Neuronal stem cell (in vitro differentiated cells): ENCODE measurements around the gene LKAAEAR1.
A peak's percentile ranks its signal among the peaks of the same experiment; 100 is the strongest.

Source experiments
- DNase-seq: peaks from one replicate; pipeline ENCODE4 v3.0.0-alpha.2; 2013; ENCODE audit warnings: low spot score
- H2AFZ ChIP-seq: one replicate; pipeline ENCODE4 v1.6.1; 2013; ENCODE audit warnings: mild to moderate bottlenecking, low read length, inconsistent platforms
- H2AK5ac ChIP-seq: 2 replicates; pipeline ENCODE4 v1.6.1; 2013; ENCODE audit warnings: low read depth, mild to moderate bottlenecking, inconsistent platforms, low read length, moderate library complexity, mixed read lengths
- H2BK120ac ChIP-seq: 2 replicates; pipeline ENCODE4 v1.6.1; 2013; ENCODE audit warnings: low read depth, mild to moderate bottlenecking, inconsistent platforms, low read length, moderate library complexity, mixed read lengths
- H2BK12ac ChIP-seq: one replicate; pipeline ENCODE4 v1.6.1; 2013; ENCODE audit warnings: low read length, inconsistent platforms
- H2BK15ac ChIP-seq: 2 replicates; pipeline ENCODE4 v1.6.1; 2013; ENCODE audit warnings: mild to moderate bottlenecking, low read length, inconsistent platforms, mixed read lengths
- H2BK5ac ChIP-seq: one replicate; pipeline ENCODE4 v1.6.1; 2013; ENCODE audit warnings: inconsistent platforms, mild to moderate bottlenecking, low read length, moderate library complexity
- H3K14ac ChIP-seq: one replicate; pipeline ENCODE4 v1.6.1; 2013; ENCODE audit warnings: low read length, inconsistent platforms
- H3K18ac ChIP-seq: 2 replicates; pipeline ENCODE4 v1.6.1; 2013; ENCODE audit warnings: low read length, inconsistent platforms
- H3K23ac ChIP-seq: 2 replicates; pipeline ENCODE4 v1.6.1; 2013; ENCODE audit warnings: low read depth, mild to moderate bottlenecking, mixed read lengths, low read length, inconsistent platforms; ENCODE audit not compliant: poor library complexity
- H3K27ac ChIP-seq: replicated peaks from 3 replicates; pipeline ENCODE4 v1.5.1; 2013; ENCODE audit warnings: low read length, inconsistent platforms
- H3K27me3 ChIP-seq, 3 experiments: 2 replicates each; pipeline ENCODE4 v1.6.1; 2013; ENCODE audit warnings: low read length in 3 of 3, mild to moderate bottlenecking in 2 of 3, inconsistent platforms in 1 of 3, low read depth in 1 of 3, mixed read lengths in 1 of 3, moderate library complexity in 1 of 3; ENCODE audit not compliant: control insufficient read depth in 3 of 3, insufficient read depth in 3 of 3
- H3K36me3 ChIP-seq, 2 donors: replicated peaks in 1 of 2; 2 replicates each; pipeline ENCODE4 v1.6.1; 2013; ENCODE audit warnings: low read length in 2 of 2; ENCODE audit not compliant: control insufficient read depth in 2 of 2, insufficient read depth in 2 of 2
- H3K4ac ChIP-seq: 2 replicates; pipeline ENCODE4 v1.6.1; 2013; ENCODE audit warnings: inconsistent platforms, mild to moderate bottlenecking, low read length, moderate library complexity
- H3K4me1 ChIP-seq, 2 donors: 1 replicate in 1 of 2; 2 replicates in 1 of 2; pipeline ENCODE4 v1.6.1; 2013; ENCODE audit warnings: low read length in 2 of 2, low read depth in 1 of 2; ENCODE audit not compliant: control insufficient read depth in 2 of 2, insufficient read depth in 1 of 2
- H3K4me2 ChIP-seq: one replicate; pipeline ENCODE4 v1.6.1; 2013; ENCODE audit warnings: mild to moderate bottlenecking, low read length, inconsistent platforms; ENCODE audit not compliant: insufficient read depth, poor library complexity, severe bottlenecking
- H3K4me3 ChIP-seq, 2 donors: 2 replicates each; pipeline ENCODE4 v1.5.1; 2013; ENCODE audit warnings: low read length in 2 of 2, mild to moderate bottlenecking in 2 of 2, inconsistent platforms in 1 of 2, moderate library complexity in 1 of 2
- H3K79me1 ChIP-seq: one replicate; pipeline ENCODE4 v1.6.1; 2013; ENCODE audit warnings: low read depth, mild to moderate bottlenecking, inconsistent platforms, low read length, moderate library complexity
- H3K9ac ChIP-seq: one replicate; pipeline ENCODE4 v1.6.1; 2013; ENCODE audit warnings: mild to moderate bottlenecking, low read depth, low read length, inconsistent platforms; ENCODE audit not compliant: poor library complexity
- H3K9me3 ChIP-seq, 2 donors: replicated peaks in 1 of 2; 2 replicates each; pipeline versions ENCODE3 to v1.6.1; 2013; ENCODE audit warnings: low read length in 2 of 2, mild to moderate bottlenecking in 2 of 2, inconsistent platforms in 1 of 2, low read depth in 1 of 2, mixed read lengths in 1 of 2, moderate library complexity in 1 of 2; ENCODE audit not compliant: control insufficient read depth in 2 of 2, insufficient read depth in 1 of 2
- H4K8ac ChIP-seq: one replicate; pipeline ENCODE4 v1.6.1; 2013; ENCODE audit warnings: low read depth, mild to moderate bottlenecking, inconsistent platforms, low read length, moderate library complexity
- H4K91ac ChIP-seq: one replicate; pipeline ENCODE4 v1.6.1; 2013; ENCODE audit warnings: low read length, low read depth, mild to moderate bottlenecking, inconsistent platforms; ENCODE audit not compliant: poor library complexity
- WGBS, 2 donors: extraction: QIAGEN DNeasy Blood & Tissue Kit; methylation state at CpG; one replicate each; pipeline ENCODE4 v1.1.7; 2013; ENCODE audit warnings: missing lambda C conversion rate in 2 of 2, mixed read lengths in 1 of 2; ENCODE audit not compliant: insufficient read length in 2 of 2, insufficient replicate concordance in 1 of 2; ENCODE audit errors: extremely low coverage in 2 of 2; 5-methylcytosine and 5-hydroxymethylcytosine counted together

The LKAAEAR1 gene

GRCh38 chr20:64067005-64067632 lies 17.1 kb downstream of the LKAAEAR1 start:
- Histone ChIP-seq H3K9ac (peak overlapping the region; percentile 9), H3K4me1 (peaks cover 15 to 21% of the 10 kb centered on the region in 2 donors)

GRCh38 chr20:64065974-64066343 lies 18.2 kb downstream of the LKAAEAR1 start:
- no CpG with 5 or more reads among the region's 5 CpGs for WGBS, 2 donors
- H4K8ac ChIP-seq, result no peak overlapping the region
- no peak overlapping the region for H2BK12ac ChIP-seq

More at GRCh38 chr20:64067005-64067632, 17.1 kb downstream of the LKAAEAR1 start:
- Histone ChIP-seq H2BK120ac (no peak overlapping the region), H2BK5ac (no peak overlapping the region), H3K9me3 (no peaks in the 10 kb centered on the region), H3K23ac (no peak overlapping the region), H3K27me3 (no peaks in the 10 kb centered on the region), H3K4me3 (no peak overlapping the region), H3K4ac (no peak overlapping the region), H3K14ac (no peak overlapping the region), H2BK15ac (no peak overlapping the region), H3K79me1 (peaks cover 10% of the 10 kb centered on the region), H2BK12ac (peak overlapping the region; percentile 7), H3K27ac (no peak overlapping the region), H3K4me2 (no peak overlapping the region), H2AFZ (no peak overlapping the region), H3K18ac (no peak overlapping the region), H4K8ac (no peak overlapping the region), H2AK5ac (no peak overlapping the region), H3K36me3 (peaks cover 10 to 17% of the 10 kb centered on the region in 2 donors), H4K91ac (no peak overlapping the region)
- no peak for DNase-seq
- WGBS, 2 donors, result no CpG with 5 or more reads among the region's 6 CpGs

DNA sequence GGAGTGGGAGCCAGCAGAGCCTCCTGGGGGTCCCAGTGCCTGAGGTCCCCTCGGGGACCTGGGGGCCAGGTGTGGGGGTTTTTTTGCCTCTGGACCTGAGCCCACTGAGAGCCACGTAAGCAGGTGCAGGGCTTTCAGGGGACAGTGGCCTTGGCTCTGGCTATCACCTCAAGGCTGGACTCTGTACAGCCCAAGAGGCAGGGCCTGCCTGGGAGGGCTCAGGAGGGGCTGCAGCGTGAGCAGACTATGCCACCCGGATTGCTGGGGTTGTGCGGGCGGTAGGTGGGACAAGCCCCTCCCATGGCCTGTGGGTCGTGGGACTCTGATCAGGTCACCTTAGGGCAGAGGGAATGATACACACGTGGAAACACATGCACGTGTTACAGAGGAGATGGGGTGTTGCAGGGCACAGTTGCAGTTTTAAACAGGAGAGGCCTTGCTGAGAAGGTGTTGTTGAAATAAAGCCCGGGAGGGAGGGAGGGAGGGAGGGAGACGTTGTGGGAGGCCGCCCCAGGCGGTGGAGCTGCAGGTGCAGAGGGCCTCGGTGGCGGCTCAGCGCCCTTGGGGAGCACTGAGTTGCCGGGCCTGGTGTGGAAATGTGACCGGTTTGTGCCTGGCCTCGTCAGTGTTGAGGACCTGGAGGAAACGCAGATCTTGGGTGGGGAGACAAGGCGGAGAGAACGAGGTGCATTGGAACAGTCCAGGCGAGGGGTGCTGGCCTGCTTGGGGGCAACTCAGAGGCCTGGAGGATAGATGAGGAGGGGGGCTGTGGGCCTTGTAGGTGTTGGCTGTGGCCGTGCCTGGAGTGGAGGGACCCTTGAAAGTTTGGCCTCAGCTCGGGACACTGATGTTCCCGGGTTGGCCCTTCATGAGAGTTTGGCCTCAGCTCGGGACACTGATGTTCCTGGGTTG lies 18.9 kb downstream of the LKAAEAR1 start:
- Histone ChIP-seq H2AFZ (no peak overlapping the region), H3K14ac (no peak overlapping the region), H3K4ac (no peak overlapping the region), H2BK120ac (no peak overlapping the region), H3K23ac (peak overlapping the region; percentile 34), H2AK5ac (peak overlapping the region; percentile 10), H2BK12ac (no peak overlapping the region), H3K36me3 (peaks cover 5 to 6% of the 10 kb centered on the region in 2 donors), H4K8ac (no peak overlapping the region), H3K4me2 (no peak overlapping the region), H3K4me3 (no peak overlapping the region), H3K9me3 (no peaks in the 10 kb centered on the region), H4K91ac (no peak overlapping the region), H2BK5ac (no peak overlapping the region), H3K4me1 (peaks cover 17 to 22% of the 10 kb centered on the region in 2 donors), H3K18ac (no peak overlapping the region), H3K27ac (no peak overlapping the region), H3K9ac (no peak overlapping the region), H2BK15ac (no peak overlapping the region), H3K27me3 (no peaks in the 10 kb centered on the region), H3K79me1 (peaks cover 9% of the 10 kb centered on the region)
- no CpG with 5 or more reads among the region's 27 CpGs for WGBS, 2 donors
- DNase-seq, result no peak

More at GRCh38 chr20:64065974-64066343, 18.2 kb downstream of the LKAAEAR1 start:
- Histone ChIP-seq H2BK120ac (no peak overlapping the region), H3K4me1 (peaks cover 17 to 22% of the 10 kb centered on the region in 2 donors), H3K4ac (no peak overlapping the region), H3K18ac (no peak overlapping the region), H3K79me1 (peaks cover 9% of the 10 kb centered on the region), H2AK5ac (peak overlapping the region; percentile 10), H3K27ac (no peak overlapping the region), H2BK5ac (no peak overlapping the region), H3K9ac (no peak overlapping the region), H3K23ac (peak overlapping the region; percentile 34), H3K4me3 (no peak overlapping the region), H2BK15ac (no peak overlapping the region), H3K4me2 (no peak overlapping the region), H2AFZ (no peak overlapping the region), H3K27me3 (no peaks in the 10 kb centered on the region), H3K36me3 (peaks cover 6 to 9% of the 10 kb centered on the region in 2 donors), H3K14ac (no peak overlapping the region), H4K91ac (no peak overlapping the region), H3K9me3 (no peaks in the 10 kb centered on the region)
- DNase-seq, result no peak

DNA sequence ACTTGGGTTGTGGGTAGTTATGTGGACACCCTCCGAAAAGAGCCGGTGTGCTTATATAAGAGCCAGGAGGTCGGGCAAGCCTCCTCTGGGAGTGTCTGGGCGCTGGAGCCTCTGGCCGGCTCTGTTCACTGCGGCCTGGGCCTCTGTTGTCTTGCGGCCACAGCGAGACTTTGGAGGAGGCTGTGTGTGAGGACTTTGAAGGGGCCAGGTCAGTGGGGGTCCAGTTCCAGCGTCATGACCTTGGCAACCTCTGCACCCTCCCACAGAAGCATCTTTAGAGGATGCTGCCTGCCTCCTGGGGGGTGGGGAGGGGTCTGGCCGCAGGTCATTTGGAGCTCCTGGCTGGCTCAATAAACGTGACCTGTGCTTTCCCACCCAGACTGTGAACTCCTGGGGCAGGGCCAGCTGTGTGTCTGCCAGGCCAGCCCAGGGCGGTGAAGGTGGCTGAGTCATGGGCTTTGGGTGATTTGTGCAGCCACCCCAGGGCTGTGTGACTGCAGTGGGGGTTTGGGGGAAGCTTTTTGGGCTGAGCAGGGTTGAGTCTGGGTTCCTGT lies 20.0 kb downstream of the LKAAEAR1 start:
- H3K36me3 ChIP-seq, result peaks cover 2 to 3% of the 10 kb centered on the region in 2 donors
- H2AFZ ChIP-seq, result no peak overlapping the region
- H3K79me1 ChIP-seq, result peaks cover 9% of the 10 kb centered on the region
- no peak overlapping the region for H3K9ac ChIP-seq
- no peak overlapping the region for H3K23ac ChIP-seq
- no peak overlapping the region for H3K18ac ChIP-seq
- WGBS, 2 donors, result no CpG with 5 or more reads among the region's 12 CpGs
- no peaks in the 10 kb centered on the region for H3K9me3 ChIP-seq
- no peaks in the 10 kb centered on the region for H3K27me3 ChIP-seq
- H2BK5ac ChIP-seq, result no peak overlapping the region
- H2BK15ac ChIP-seq, result no peak overlapping the region
- DNase-seq, result no peak
- peak overlapping the region; percentile 89 for H3K4me2 ChIP-seq
- no peak overlapping the region for H3K4ac ChIP-seq
- H3K14ac ChIP-seq, result peak overlapping the region; percentile 75
- H3K4me1 ChIP-seq, result peaks cover 17 to 22% of the 10 kb centered on the region in 2 donors
- H2BK12ac ChIP-seq, result no peak overlapping the region
- H4K91ac ChIP-seq, result no peak overlapping the region
- H4K8ac ChIP-seq, result no peak overlapping the region
- H2BK120ac ChIP-seq, result peak overlapping the region; percentile 31
- peak overlapping the region in 1 of 2 donors; percentile 96 for H3K4me3 ChIP-seq
- H3K27ac ChIP-seq, result no peak overlapping the region
- peak overlapping the region; percentile 92 for H2AK5ac ChIP-seq
